ENCODE measurements around the gene C16orf92.

Gene C16orf92

DNA sequence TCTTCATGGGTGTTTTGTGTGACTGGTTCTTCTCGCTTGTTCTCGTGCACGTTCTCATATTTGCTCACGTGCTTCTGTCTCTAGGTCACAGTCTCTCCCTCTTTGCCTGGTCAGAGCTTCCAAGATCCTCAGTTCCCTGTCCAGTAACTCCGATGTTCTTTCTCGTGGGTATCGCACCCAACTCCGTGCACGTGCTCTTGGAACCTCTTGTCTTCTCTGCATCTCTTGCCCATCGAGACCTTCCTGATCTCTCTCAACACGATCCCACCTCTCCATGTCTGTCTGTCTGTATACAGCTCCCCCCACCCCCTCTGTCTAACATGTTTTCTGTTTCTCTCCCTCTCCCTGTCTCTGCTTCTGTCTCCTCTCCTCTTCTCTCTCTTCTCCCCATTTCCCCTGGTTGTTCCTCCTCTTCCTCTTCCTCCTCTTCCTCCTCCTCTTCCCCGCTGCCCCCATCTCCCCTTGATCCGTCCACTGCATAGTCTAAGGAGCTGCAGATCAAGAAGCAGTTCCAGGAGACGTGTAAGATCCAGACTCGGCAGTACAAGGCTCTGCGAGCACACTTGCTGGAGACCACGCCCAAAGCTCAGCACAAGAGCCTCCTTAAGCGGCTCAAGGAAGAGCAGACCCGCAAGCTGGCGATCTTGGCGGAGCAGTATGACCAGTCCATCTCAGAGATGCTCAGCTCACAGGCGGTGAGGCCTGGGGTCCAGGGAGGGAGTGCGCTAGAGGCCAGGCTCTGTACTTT is 33.7 kb upstream of the C16orf92 start:
- DNase-seq = no peak

DNA sequence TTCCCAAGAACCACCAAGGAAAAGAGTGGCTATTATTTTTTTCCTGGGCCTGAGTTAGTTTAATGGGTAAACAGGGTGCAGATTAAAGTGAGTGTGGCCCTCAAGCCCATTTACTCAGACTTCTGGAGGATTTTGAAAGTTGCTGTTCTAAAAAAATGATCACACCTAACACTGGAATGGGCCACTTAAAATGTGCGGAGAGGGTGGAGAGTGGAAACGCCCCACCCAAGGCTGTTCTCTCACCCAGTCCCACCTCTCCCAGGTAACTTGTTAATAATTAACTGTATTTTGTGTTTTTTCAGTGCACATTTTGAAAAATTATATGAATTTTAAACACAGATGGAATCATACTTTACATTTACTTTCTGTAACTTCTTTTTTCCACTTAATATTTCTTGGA is 33.0 kb upstream of the C16orf92 start:
- no peak for DNase-seq

DNA sequence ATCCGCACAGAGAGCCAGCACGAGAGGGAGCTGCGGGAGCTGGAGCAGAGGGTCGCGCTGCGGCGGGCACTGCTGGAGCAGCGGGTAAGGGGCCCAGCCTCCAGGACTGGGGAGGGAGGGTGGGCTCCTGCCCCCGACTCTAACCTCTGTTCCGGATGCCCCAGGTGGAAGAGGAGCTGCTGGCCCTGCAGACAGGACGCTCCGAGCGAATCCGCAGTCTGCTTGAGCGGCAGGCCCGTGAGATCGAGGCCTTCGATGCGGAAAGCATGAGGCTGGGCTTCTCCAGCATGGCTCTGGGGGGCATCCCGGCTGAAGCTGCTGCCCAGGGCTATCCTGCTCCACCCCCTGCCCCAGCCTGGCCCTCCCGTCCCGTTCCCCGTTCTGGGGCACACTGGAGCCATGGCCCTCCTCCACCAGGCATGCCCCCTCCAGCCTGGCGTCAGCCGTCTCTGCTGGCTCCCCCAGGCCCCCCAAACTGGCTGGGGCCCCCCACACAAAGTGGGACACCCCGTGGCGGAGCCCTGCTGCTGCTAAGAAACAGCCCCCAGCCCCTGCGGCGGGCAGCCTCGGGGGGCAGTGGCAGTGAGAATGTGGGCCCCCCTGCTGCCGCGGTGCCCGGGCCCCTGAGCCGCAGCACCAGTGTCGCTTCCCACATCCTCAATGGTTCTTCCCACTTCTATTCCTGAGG is 32.0 kb upstream of the C16orf92 start:
- DNase-seq = no peak

DNA sequence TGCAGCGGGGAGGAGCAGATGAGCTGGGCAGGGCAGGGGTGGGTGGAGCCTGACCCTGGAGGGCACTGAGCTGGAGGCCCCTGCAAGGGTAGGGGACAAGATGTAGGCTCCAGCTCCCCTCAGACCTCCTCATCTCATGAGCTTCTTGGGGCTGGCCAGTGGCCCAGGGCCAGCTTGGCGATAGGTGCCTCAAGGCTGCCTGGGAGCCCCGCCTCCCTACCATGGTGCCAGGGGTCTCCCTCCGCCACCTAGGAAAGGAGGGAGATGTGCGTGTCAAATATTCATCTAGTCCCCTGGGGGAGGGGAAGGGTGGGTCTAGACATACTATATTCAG is 31.5 kb upstream of the C16orf92 start:
- no peak for DNase-seq

DNA sequence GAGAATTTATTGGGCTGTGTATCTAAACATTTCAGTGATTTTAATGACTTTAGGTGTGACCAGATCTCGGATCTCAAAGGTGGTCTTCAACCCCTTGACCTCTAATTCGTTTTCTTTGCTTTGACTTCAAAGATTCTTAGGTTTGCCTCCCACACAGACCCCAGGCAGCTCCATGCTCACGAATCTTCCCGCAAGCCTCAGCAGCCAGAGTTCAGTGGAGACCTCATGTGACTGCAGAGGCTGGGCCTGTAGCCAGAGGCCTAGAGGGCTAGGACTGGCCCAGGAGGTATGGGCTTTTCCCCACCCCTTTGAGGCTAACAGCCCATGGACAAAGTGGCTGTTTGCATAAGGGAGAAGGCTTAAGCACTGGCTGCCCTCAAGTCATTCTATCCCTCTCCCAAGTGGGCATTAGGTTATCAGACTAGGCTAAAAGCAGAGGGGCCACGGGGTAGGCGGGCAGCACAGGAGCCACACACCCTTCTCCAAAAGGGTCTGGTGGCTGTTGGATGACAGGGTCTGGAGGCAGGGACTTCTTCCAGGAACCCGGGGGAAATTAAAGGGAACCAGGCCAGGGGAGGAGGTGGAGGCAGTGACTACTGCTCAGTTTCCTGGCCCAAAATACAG is 30.5 kb upstream of the C16orf92 start:
- no peak for DNase-seq

DNA sequence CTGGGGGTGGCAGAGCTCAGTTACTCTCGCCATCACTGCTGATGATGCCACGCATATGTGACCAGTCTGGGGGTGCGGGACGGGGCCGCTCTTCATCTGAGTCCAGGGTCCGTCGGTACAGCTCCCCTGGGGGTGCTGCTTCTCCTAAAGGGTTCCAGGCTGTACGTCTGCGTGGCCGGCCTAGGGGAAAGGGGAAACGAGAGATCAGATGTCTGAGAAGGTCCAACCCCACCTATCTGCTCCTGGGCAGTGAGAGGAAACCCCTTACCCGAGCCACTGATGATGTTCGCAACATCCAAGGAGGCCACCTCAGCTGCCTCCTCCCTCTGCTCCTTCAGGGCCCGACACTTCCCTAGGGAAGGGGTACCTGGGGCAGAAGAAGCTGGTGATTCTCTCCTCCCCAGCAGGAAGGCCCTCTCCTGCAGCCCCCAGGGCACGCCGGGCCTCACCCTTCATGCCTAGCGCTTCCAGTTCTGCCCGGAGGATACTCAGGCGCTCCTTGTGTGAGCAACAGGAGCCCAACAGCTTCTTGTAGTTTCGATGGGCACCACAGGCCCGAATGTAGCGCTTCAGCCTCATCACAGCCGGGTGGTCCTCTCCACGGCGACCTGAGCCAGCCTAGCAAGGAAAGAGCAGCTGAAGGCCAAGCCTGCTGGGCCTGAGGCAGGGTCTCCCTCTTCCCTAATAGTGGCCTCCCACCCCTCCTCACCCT is 29.7 kb upstream of the C16orf92 start:
- DNase-seq = no peak

DNA sequence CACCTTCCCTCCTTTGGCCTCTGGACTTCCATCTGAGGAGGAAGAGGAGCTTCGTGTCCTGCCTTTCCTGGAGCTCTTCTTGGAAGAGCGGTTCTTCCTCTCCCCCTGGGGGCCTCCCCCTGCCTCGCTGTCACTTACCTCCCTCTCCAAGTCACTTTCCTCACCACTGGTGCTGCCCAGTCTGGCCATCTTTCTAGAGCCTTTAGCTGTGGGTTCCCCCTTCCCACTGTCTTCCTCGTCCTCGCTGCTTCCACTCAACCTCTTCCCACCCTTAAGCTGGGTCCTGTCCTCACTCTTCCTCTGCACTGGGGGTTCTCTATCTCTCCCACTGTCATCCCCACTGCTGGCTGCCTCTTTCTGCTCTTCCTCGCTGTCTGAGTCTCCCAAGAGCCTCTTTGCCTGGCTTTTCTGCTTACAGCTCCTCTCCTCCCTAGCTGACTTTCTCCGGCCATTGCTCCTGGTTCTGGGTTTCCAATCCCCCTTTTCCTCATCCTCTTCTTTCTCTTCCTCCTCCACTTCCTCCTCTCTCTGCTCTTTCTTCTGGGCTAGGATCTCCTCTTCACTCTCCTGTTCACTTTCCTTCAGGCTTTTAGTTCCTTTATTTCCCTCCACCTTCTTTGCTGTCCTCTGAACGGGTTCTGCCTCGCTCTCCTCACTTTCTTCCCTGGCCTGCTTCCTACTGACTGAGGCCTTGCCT is 28.9 kb upstream of the C16orf92 start:
- DNase-seq = no peak

DNA sequence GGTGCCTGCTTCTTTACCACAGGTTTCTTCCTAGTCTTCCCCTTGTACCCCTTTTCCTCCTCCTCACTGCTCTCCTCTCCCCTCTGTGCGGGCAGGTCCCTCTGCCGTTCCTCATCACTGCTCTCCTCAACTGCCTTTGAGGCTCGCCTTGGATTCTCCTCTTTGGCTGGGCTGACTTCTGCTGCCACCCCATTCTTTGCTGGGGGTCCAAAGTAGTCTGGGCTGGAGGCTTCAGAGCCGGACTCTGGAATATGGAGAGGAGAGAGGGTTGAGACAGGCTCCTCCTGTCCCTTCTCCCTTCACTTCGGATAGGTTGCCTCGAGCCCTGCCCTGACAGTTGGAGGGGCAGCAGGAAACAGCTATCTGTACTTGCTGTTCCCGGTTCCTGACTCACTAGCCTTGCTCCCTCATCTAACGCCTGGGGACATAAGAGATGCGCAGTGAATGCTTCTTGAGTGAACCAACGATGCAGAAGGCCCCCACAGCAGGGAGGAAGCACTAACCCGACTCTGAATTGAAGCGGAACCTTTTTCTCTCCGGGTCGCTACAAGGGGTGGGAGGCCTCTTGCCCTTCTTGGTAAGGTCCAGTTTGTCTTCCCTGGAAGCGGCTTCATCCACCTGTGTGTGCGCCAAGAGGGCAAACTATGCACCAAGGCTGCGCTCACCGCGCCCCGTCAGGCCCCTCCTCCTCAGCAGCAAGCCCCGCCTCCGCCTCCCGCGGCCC is 28.2 kb upstream of the C16orf92 start:
- no peak for DNase-seq

DNA sequence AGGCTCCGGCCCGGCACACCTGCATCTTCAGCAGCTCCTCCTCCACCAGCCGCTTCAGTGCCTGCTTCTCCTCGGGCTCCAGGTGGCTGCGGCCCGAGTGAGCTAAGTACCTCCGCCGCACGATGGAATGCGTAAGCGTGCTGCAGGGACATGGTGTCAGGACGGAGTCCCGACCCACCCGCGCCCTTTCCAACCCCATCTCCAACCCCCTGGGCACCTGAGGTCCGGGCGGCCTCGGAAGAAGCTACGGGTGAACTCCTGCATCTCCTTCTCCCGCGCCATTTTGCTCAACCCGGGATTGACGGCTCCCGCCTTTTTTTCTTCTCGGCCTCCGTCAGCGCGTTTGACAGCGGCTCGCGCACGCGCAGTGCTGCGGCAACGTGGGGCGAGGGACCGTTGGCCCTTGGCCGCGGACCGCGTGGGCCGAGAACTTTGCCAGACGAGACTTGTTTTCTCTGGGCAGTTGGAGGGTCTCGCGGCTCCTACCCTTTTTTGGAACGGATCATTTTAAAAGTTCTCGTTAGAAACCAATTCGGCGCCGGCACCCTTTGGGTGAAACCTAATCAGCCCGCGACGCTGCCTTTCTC is 27.6 kb upstream of the C16orf92 start, which contains the start of gene HIRIP3:
Gene HIRIP3, minus strand, starts transcription at position 294 of the 587 bp plus-strand sequence. Its CDS starts 12 bp downstream, at position 282.
- peak; percentile 66 for DNase-seq

DNA sequence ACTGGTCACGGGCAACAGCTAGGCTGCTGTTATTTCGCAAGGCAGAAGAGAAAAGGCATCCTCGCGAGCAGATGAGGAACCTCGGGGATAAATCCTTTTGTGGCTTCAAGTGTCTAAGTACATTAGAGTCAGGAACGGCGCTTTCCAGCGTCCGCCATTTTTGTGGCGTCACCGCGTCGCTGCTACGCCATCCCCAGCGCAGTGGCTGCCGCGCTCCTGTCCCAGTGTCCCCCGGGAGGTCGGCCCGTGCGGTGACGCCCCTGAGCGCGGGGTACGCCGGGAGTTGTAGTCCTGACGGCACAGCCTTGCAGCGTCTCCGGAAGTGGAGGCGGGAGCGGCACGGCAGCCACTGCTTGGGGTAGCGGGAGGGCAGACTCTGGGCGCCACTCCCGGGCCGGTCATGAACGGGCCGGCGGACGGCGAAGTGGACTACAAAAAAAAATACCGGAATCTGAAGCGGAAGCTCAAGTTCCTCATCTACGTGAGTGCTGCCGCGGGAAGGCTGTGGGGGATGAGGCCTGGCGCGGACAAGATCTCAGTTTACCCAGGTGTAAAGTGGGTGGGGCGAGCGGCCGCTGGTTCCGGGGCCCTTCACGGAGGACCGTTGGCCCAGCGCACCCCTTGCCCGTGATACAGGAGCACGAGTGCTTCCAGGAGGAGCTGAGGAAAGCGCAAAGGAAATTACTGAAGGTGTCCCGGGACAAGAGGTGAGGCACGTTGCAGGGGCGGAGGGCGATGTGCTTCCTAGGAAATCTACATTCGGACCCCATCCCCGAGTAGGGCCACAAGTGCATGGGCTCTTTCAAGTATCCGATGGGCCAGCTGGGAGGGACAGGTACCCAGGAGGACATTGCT is 26.9 kb upstream of the C16orf92 start, which contains the start of gene INO80E:
Gene INO80E, plus strand, starts transcription at position 331 of the 855 bp plus-strand sequence. Its CDS starts 70 bp downstream, at position 401.
- DNase-seq = peak; percentile 90

DNA sequence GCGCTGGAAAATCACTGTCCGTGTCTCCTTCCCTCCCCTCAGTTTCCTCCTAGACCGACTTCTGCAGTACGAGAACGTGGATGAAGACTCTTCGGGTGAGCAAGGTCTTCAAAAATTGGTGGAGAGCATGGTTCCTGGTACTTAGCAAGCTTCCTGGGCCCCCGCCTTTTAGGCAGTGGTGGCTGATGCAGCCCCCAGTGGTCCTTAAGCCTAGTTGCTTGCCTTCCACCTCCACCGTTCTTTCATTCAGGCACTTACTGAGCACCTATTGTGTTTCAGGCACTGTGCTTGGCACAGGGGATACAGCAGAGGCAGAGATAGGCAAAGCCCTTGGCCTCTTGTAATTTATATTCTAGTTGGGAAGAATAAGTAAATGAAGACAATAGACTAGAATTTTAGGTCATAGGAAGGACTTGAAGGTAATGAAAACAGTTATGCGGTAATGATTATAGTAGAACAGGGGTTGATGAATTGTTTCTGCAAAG is 26.2 kb upstream of the C16orf92 start:
- DNase-seq = no peak

DNA sequence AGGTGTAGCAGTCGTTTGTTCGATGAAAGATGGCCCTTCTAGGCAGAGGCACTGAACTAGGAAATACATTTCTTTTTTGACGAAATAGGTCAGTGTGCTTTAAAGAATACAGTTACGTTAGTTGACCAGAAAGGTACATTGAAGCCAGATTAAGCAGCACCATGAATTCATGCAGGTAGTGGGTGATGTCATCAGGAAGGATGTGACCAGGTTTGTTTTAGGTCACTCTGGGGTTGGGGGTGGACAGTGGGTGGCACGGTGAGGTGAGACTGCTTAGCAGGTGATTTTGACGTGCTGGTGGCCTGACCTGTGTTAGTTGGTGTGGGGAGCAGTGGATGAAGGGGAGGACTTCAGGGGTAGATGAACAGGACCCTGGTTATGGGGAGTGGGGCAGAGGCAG is 23.4 kb upstream of the C16orf92 start:
- no peak for DNase-seq

DNA sequence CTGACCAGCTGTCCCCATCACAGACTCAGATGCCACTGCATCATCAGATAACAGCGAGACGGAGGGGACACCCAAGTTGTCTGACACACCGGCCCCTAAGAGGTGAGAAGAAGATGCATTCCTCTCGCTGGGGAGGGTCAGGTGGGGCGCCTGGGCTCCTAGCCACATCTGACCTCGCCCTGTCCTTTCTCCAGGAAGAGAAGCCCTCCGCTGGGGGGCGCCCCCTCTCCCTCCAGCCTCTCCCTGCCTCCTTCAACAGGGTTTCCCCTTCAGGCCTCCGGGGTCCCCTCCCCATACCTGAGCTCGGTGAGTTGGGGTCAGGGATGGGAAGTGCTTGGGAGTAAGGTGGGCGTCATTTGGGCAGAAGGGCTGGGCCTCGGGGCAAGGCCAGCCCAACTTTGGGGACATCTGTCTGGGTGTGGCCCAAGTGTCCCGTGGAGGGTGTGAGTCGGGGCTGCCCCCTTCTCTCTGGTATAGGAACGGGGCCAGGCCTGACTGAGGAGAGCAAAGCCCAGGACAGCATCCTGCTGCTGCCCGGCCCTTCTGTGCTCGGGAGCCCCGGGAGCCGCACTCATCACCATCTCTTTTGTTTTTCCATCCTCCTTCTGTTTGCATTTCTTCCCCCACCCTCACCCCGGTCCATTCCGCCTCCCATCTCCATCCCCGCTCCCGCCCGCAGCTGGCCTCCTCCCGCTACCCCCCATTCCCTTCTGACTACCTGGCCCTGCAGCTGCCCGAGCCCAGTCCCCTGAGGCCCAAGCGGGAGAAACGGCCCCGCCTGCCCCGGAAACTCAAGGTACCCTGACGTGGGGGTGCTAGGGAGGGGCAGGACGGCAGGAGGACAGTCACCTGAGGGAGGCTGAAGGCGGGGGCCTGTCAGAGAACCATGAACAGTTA is 22.0 kb upstream of the C16orf92 start:
- peak; percentile 66 for DNase-seq

DNA sequence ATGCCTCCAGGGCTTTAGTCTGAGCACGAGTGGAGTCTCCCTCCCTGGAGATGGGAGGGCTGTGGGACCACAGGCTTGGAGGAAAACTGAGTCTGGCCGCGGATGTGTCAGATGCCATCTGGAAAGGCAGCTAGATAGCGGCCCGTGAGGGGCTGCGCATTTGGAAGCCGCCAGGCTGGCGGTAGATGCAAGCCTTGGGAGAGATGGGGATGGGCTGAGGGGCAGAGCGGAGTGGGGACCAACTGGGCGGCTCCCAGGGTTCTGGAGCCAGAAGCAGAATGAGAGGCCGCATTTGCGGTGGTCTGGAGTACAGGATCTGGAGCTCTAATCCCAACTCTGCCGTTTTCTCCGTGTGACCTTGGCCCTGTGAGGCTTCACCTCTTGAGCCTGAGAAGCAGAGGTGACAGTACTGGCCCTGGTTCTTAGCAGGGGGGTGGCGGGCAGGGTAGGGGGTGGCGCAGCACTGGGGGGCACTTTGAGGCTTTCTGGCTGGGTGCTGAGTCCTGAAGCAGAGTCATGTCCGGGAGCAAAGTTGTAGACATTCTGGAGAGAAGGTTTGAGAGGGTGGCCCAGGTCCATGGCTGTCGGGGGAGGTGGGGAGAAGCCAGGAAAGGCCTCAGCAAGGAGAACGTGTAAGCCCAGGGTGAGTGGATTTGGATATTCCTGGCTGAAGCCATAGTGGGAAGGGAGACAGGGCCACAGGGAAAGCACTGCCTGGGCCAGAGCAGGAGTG is 20.2 kb upstream of the C16orf92 start:
- no peak for DNase-seq

DNA sequence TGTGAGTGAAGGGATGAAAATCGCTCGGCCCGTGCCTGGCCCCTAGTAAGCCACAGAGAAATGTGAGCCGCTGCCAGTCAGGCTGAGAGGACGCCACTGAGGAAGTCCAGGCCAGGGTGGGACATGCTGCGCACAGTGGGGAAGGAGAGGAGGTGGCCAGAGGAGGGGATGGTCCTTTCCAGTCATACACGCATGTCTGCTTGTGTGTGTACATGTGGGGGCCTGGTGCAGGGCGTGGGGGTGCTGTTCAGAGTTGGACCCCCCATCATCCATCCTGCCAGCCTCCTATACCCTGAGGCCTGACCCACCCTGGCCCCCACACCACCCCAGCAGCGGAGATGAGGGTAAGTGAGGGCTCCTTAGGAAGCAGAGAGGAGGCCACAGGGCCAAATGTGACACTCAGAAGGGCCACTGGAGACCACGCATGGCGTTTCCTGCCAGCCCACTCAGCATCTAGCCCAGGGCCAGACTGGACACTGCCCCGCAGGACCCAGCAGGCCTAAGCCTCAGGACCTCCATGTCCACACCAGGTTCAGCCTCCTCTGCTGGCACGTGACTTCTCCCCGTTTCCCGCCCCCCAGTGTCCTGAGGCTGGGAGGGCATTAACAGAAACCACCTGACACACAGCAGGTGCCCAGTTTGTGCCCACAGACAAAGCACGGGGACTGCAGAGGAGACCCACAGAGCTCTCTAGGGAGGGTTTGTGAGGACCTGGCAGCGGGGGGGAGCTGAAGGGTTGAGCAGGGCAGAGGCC is 19.2 kb upstream of the C16orf92 start:
- no peak for DNase-seq

DNA sequence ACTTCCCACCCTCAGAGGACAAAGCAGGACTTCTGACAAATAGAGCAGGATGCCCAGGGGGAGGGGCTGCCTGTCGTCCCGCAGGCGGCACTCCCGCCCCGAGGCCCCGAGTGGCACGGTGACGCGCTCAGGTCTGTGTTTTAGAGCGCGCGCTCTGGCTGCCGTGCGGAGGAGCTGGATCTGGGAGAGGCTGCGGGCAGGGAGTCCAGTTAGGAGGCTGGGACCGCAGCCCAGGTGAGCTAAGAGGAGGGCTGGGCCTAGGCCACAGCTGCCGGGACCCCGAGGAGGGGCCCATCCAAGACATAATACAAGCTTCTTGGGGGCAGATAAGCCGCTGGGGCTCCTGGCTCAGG is 18.6 kb upstream of the C16orf92 start:
- peak; percentile 56 for DNase-seq

DNA sequence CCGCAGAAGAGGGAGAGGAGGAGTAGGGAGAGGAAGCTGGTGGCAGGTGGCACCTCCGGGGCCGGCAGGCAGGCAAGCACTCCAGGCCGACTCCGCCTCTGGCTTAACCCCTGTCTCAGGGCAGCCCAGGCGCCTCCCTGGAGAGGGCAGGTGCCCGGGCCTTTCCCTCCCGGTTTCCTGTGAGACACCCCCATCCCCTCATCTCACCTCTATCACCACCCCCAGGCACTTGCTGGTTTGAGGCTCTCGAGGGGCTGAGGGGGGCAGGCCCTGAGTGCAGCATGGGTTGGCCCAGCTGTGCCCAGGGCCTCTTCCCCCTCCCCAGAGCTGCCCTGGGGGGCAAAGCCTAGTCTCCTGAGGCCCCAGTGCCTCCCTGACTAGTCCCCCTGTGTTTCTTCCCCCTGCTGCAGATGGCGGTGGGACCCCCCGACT is 18.2 kb upstream of the C16orf92 start:
- peak; percentile 60 for DNase-seq
